Common myeloid progenitor, CD34-positive (primary cell): ENCODE results near the gene TGM4.

ENCODE experiments used
- CTCF ChIA-PET: fragments of 350-600 bp; sonication (Branson Sonifier 250); formaldehyde crosslinking; loops from one replicate; lab custom pipeline; 2021; ENCODE audit warnings: antibody characterized with exemption; lab: Charles Lee
- POLR2A ChIA-PET: fragments of 350-600 bp; sonication (Branson Sonifier 250); formaldehyde crosslinking; loops from one replicate; lab custom pipeline; 2021; ENCODE audit warnings: antibody characterized with exemption; lab: Charles Lee
- DNase-seq, 3 donors: peaks; one replicate each; pipeline versions ENCODE4 v3.0.0 to v3.0.0-alpha.2; 2013
- H3K27ac ChIP-seq, 2 experiments: 1 replicate in 1 of 2; 2 replicates in 1 of 2; pipeline ENCODE4 v1.7.0; 2013; ENCODE audit warnings: inconsistent platforms in 2 of 2, low read length in 2 of 2, mild to moderate bottlenecking in 2 of 2, low read depth in 1 of 2, moderate library complexity in 1 of 2; ENCODE audit not compliant: severe bottlenecking in 2 of 2, insufficient read depth in 1 of 2, poor library complexity in 1 of 2
- H3K27me3 ChIP-seq, 5 experiments: replicated peaks in 2 of 5; 1 replicate in 3 of 5; 2 replicates in 2 of 5; pipeline versions ENCODE4 v1.6.1 to v1.7.0; 2013; ENCODE audit warnings: low read length in 4 of 5, mild to moderate bottlenecking in 2 of 5, moderate library complexity in 2 of 5, inconsistent platforms in 1 of 5; ENCODE audit not compliant: insufficient read depth in 5 of 5, control insufficient read depth in 4 of 5
- H3K36me3 ChIP-seq, 4 experiments: 1 replicate in 2 of 4; 2 replicates in 2 of 4; pipeline versions ENCODE4 v1.6.1 to v1.7.0; 2013; ENCODE audit warnings: low read length in 3 of 4, control low read depth in 1 of 4, mild to moderate bottlenecking in 1 of 4; ENCODE audit not compliant: control insufficient read depth in 4 of 4, insufficient read depth in 4 of 4
- H3K4me1 ChIP-seq, 4 experiments: 1 replicate in 3 of 4; 2 replicates in 1 of 4; pipeline versions ENCODE4 v1.6.1 to v1.7.1; 2013; ENCODE audit warnings: low read length in 3 of 4, mild to moderate bottlenecking in 3 of 4, control low read depth in 1 of 4, inconsistent platforms in 1 of 4, moderate library complexity in 1 of 4; ENCODE audit not compliant: control insufficient read depth in 4 of 4, insufficient read depth in 4 of 4; ENCODE audit errors: control extremely low read depth in 1 of 4
- H3K4me3 ChIP-seq, 7 experiments: 1 replicate in 4 of 7; 2 replicates in 3 of 7; pipeline versions ENCODE4 v1.5.1 to v1.7.0; 2013; ENCODE audit warnings: mild to moderate bottlenecking in 7 of 7, low read length in 6 of 7, moderate library complexity in 6 of 7, inconsistent platforms in 2 of 7, low read depth in 2 of 7, control low read depth in 1 of 7; ENCODE audit not compliant: insufficient read depth in 4 of 7, control insufficient read depth in 1 of 7; ENCODE audit errors: extremely low read depth in 1 of 7
- H3K9me3 ChIP-seq, 5 experiments: 1 replicate in 4 of 5; 2 replicates in 1 of 5; pipeline versions ENCODE4 v1.6.1 to v1.7.1; 2013; ENCODE audit warnings: low read length in 4 of 5, mild to moderate bottlenecking in 2 of 5, inconsistent platforms in 1 of 5, low read depth in 1 of 5, moderate library complexity in 1 of 5; ENCODE audit not compliant: control insufficient read depth in 4 of 5, insufficient read depth in 2 of 5; ENCODE audit errors: control extremely low read depth in 1 of 5
- WGBS: methylation state at CpG from one replicate; pipeline ENCODE4 v1.1.5; 2013; ENCODE audit not compliant: insufficient coverage; 5-methylcytosine and 5-hydroxymethylcytosine counted together

TGM4 gene

DNA sequence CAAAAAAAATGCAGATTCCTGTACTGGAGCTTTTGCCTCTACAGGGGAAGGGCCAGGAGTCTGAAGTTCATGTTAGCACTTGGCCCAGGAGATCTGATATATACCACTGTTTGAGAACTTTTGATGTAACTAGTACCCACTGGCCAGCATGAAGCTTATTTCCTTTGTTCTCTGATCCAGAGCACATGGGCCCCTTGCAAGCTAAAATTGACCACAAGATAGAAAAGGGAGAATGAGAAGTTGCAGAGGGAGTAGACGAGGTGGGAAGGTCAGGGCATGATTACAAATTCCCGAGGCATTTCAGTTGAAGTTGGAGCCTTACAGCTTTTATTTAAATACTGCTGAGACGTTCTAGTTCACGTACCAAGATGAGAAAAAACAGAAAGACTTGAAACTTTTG lies 28.2 kb downstream of the TGM4 start:
- WGBS = 92% methylated on average over 4 of the region's 4 CpGs
- CTCF ChIA-PET = no interaction called here
- DNase-seq = no peak

DNA sequence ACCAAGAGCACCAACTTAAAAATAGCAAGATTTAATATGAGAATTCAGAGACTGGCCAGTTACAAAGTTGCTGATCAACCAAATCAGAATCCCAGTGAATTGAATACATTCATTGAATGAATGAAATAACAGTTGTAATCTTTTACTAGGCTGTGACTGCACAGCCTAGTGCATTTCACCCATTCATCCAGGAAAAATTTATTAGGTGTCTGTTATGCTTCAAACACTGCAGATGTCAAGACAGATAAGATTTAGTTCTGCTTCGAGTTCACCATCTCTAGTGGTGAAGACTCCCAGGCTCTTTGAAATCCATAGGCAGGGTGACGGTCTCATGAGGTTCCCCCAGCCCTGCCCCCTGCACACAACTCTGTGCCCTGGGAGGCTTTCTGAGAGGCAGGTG lies 28.9 kb downstream of the TGM4 start:
- no peak overlapping the region for H3K27ac ChIP-seq
- no peaks in the 10 kb centered on the region for H3K36me3 ChIP-seq
- DNase-seq = no peak
- WGBS = 15% methylated on average over 2 of the region's 2 CpGs
- H3K27me3 ChIP-seq = no peaks in the 10 kb centered on the region
- H3K9me3 ChIP-seq = peaks cover 1 to 23% (median 10%) of the 10 kb centered on the region in 5 experiments
- ChIA-PET POLR2A (no interaction called here), CTCF (no interaction called here)
- H3K4me3 ChIP-seq = no peak overlapping the region
- H3K4me1 ChIP-seq = no peaks in the 10 kb centered on the region

More for the DNA sequence above, 28.2 kb downstream of the TGM4 start:
- Histone ChIP-seq H3K4me1 (no peaks in the 10 kb centered on the region), H3K4me3 (no peak overlapping the region), H3K36me3 (no peaks in the 10 kb centered on the region), H3K9me3 (peaks cover 1 to 17% (median 10%) of the 10 kb centered on the region in 5 experiments), H3K27ac (no peak overlapping the region), H3K27me3 (no peaks in the 10 kb centered on the region)
- POLR2A ChIA-PET = no interaction called here

DNA sequence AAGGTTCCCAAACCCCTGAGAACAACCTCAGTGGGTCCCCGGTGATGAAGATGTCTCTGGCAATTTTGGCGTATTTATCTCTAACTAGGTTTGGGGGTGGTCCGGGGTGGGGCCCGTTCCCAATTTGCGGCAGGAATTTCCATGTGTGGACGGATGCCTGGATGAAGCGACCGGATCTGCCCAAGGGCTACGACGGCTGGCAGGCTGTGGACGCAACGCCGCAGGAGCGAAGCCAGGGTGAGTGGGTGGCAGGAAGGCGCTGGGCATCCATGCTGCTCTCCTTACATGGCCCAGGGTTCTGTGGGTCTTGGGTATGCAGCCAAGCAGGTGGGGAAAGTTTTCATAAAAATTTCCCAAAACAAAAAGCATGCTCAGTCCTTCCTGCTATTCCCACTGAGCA lies 29.3 kb downstream of the TGM4 start:
- ChIA-PET CTCF (no interaction called here), POLR2A (no interaction called here)
- H3K36me3 ChIP-seq = no peaks in the 10 kb centered on the region
- DNase-seq = no peak
- 92% methylated on average over 8 of the region's 15 CpGs for WGBS
- H3K27ac ChIP-seq = no peak overlapping the region
- no peak overlapping the region for H3K4me3 ChIP-seq
- H3K9me3 ChIP-seq = peaks cover 1 to 25% (median 10%) of the 10 kb centered on the region in 5 experiments
- H3K27me3 ChIP-seq = peaks cover 0 to 1% (median 0%) of the 10 kb centered on the region in 5 experiments
- H3K4me1 ChIP-seq = no peaks in the 10 kb centered on the region

DNA sequence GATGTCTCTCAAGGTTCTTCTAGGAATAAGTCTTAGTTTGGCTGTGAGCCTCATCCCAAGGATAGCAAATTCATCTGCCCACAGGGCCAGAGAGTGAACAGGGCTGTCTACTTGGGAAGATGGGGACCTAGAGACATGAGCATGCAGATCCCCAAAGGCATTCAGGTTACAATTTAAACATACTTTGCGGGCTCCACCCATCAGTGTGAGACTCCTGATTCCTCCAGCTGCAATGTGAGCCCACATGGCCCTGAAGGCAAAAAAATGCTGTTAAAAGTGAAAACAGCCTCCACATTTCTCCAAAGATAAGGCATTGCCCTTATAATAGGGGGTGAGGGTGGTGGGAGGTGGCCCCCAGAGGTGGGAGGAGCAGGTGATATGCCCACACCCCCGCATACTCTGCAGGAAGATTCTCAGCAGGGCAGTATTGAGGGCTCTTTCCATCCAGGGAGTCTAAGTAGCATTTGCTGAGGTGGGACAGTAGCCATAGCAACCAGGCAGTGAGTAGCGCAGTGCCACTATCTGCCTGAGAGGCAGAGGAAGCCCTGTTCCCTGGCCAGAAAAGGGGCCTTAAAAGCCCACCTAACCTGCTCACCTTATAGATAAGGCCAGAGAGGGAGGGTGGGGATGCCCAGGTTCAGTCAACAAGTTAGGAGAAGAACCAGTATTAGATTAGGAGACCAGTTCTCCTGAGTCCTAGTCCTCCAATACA lies 31.2 kb downstream of the TGM4 start:
- H3K9me3 ChIP-seq = peaks cover 1 to 37% (median 16%) of the 10 kb centered on the region in 5 experiments
- POLR2A ChIA-PET = no interaction called here
- H3K4me3 ChIP-seq = no peak overlapping the region
- CTCF ChIA-PET = interaction anchor here (1.1 kb wide), 1 partner anchor 9 kb away, joined by 3 read pairs; no protein-coding TSS in a partner anchor
- H3K27me3 ChIP-seq = peaks cover 0 to 7% (median 2%) of the 10 kb centered on the region in 5 experiments
- no peaks in the 10 kb centered on the region for H3K36me3 ChIP-seq
- no peak overlapping the region for H3K27ac ChIP-seq
- no peaks in the 10 kb centered on the region for H3K4me1 ChIP-seq
- DNase-seq = peak in 1 of 3 donors; percentile 31
- 100% methylated on average over 3 of the region's 3 CpGs for WGBS

DNA sequence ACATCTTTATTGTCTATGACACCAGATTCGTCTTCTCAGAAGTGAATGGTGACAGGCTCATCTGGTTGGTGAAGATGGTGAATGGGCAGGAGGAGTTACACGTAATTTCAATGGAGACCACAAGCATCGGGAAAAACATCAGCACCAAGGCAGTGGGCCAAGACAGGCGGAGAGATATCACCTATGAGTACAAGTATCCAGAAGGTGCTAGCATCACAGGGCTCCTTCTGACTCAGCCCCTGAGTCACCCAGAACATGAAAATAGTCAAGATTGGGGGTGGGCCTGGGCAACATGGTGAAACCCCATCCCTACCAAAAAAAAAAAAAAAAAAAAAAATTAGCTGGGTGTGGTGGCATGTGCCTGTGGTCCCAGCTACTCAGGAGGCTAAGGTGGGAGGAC lies 32.6 kb downstream of the TGM4 start:
- Histone ChIP-seq H3K9me3 (peaks cover 1 to 37% (median 16%) of the 10 kb centered on the region in 5 experiments), H3K36me3 (no peaks in the 10 kb centered on the region), H3K27me3 (peaks cover 0 to 7% (median 2%) of the 10 kb centered on the region in 5 experiments), H3K27ac (no peak overlapping the region), H3K4me1 (no peaks in the 10 kb centered on the region), H3K4me3 (no peak overlapping the region)
- ChIA-PET POLR2A (no interaction called here), CTCF (no interaction called here)
- no peak for DNase-seq
- WGBS = 100% methylated on average over 4 of the region's 4 CpGs

DNA sequence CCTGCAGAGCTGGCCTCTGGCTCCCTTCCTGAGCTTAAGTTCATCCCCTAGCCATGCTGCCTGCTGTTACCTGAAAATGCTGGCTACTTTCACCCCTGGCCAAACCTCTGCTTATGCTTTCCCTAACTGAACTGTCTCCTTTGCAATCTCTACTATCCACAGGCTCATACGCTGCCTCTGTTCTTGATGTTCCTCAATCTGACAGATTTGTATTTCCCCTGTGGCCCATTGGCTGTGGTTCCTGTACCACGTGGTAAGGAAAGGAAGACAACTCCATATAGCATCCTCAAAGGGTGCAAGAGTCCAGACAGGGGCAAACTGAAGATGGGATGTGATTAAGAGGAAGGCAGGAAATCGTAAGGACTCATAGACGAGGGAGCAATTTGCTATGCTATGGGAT lies 33.2 kb downstream of the TGM4 start:
- no peak for DNase-seq
- H3K4me1 ChIP-seq = no peaks in the 10 kb centered on the region
- 33% methylated on average over 2 of the region's 4 CpGs for WGBS
- ChIA-PET POLR2A (no interaction called here), CTCF (interaction anchor here (0.7 to 1.2 kb wide), 2 partner anchors 10 to 13 kb away, joined by 3 to 4 read pairs; no protein-coding TSS in a partner anchor)
- no peak overlapping the region for H3K27ac ChIP-seq
- H3K4me3 ChIP-seq = no peak overlapping the region
- no peaks in the 10 kb centered on the region for H3K36me3 ChIP-seq
- H3K9me3 ChIP-seq = peaks cover 1 to 37% (median 16%) of the 10 kb centered on the region in 5 experiments
- H3K27me3 ChIP-seq = peaks cover 0 to 7% (median 2%) of the 10 kb centered on the region in 5 experiments

DNA sequence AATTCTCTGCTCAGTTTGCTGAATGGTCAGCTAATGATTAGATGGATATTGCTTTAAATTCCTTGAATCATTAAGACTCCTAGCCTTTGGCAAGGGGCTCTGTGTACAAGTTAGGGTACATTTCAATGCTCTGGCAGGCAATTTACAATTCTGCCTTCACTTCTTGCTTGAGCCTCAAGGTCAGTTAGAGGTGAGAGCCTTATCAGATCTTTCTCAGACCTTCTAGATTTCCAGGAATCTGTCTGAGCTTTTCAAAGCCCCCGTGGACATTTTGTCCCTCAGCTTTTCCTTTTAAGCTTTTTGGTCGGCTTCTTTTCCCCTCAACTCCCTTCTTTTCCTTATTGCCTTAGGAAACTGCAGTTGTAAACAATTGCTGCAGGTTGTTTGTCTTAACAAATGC lies 34.7 kb downstream of the TGM4 start:
- Histone ChIP-seq H3K4me3 (no peak overlapping the region), H3K4me1 (no peaks in the 10 kb centered on the region), H3K36me3 (no peaks in the 10 kb centered on the region), H3K27me3 (peaks cover 0 to 7% (median 2%) of the 10 kb centered on the region in 5 experiments), H3K27ac (no peak overlapping the region), H3K9me3 (peaks cover 1 to 37% (median 16%) of the 10 kb centered on the region in 5 experiments)
- ChIA-PET POLR2A (interaction anchor here (0.6 kb wide), 1 partner anchor 164 kb away, joined by 4 read pairs; no protein-coding TSS in a partner anchor), CTCF (interaction anchor here (0.5 to 1.2 kb wide), 2 partner anchors 8 to 109 kb away, joined by 3 to 4 read pairs; no protein-coding TSS in a partner anchor)
- 9% methylated on average over 1 of the region's 2 CpGs for WGBS
- DNase-seq = no peak
